Body of pancreas (tissue), 4 donors: ENCODE results near the gene GTF2I. TPM values are rescaled to one million over a fixed set of nuclear protein-coding genes. Genes with fewer than 3 reads are reported as not detected.

Source experiments
- ATAC-seq: fragments of 150-250 bp; one replicate; pipeline ENCODE4 v1.9.1; 2016
- DNase-seq, 4 donors: peaks; one replicate each; pipeline ENCODE4 v3.0.0-alpha.2; 2019
- H3K27ac ChIP-seq, 4 donors: fragments of 200-600 bp; sonication (generic); 1 replicate in 3 of 4; 2 replicates in 1 of 4; pipeline versions ENCODE4 v1.5.1 to v1.6.1; 2016 to 2019; ENCODE audit warnings: mild to moderate bottlenecking in 1 of 4, mixed read lengths in 1 of 4, moderate library complexity in 1 of 4
- H3K27me3 ChIP-seq, 2 donors: fragments of 200-600 bp; sonication (generic); one replicate each; pipeline ENCODE4 v1.6.0; 2016; ENCODE audit warnings: mild to moderate bottlenecking in 1 of 2
- H3K36me3 ChIP-seq, 2 donors: fragments of 200-600 bp; sonication (generic); replicated peaks in 1 of 2; 2 replicates each; pipeline ENCODE4 v1.5.1; 2016; ENCODE audit warnings: low read depth in 2 of 2; ENCODE audit not compliant: insufficient read depth in 1 of 2
- H3K4me1 ChIP-seq: fragments of 200-600 bp; sonication (generic); one replicate; pipeline ENCODE4 v1.6.0; 2016
- H3K4me3 ChIP-seq, 2 donors: fragments of 200-600 bp; sonication (generic); 1 replicate in 1 of 2; 2 replicates in 1 of 2; pipeline ENCODE4 v1.5.1; 2016 to 2019
- H3K9me3 ChIP-seq, 3 donors: fragments of 200-600 bp; sonication (generic); 1 replicate in 2 of 3; 2 replicates in 1 of 3; pipeline ENCODE4 v1.5.1; 2016
- CTCF ChIP-seq, 7 experiments: fragments of 450-650 bp in 4 of 7; fragments of 200-600 bp in 3 of 7; sonication (generic) in 3 of 7; IDR thresholded peaks; one replicate each; pipeline ENCODE4 v1.5.1; 2016 to 2019; ENCODE audit warnings: antibody characterized with exemption in 7 of 7
- POLR2A ChIP-seq, 3 donors: fragments of 450-650 bp; IDR thresholded peaks; one replicate each; pipeline ENCODE4 v1.6.1; 2016; ENCODE audit warnings: antibody characterized with exemption in 3 of 3, mild to moderate bottlenecking in 2 of 3
- WGBS, 2 donors: methylation state at CpG; one replicate each; pipeline ENCODE4 v1.1.5; 2017; 5-methylcytosine and 5-hydroxymethylcytosine counted together
- intact Hi-C: fragments of 100-400 bp; cut with DNase I; formaldehyde crosslinking; loops from one replicate; pipeline ENCODE4 v1.15.1; 2023
- total RNA-seq, 2 donors: library from RNA; depleted of rRNA; stranded (reverse); fragments of >200 nt; gene quantifications; one replicate each; pipeline ENCODE4 v1.1.0, GENCODE V29; 2016

GTF2I gene
- total RNA-seq, 2 donors from 2014 or later, result 96.2 to 117 TPM

- intact Hi-C loops, result no loop called here
- Histone ChIP-seq H3K4me1 (peaks cover 14% of the 10 kb centered on the region), H3K27me3 (no peaks in the 10 kb centered on the region), H3K4me3 (no peak overlapping the region), H3K9me3 (no peaks in the 10 kb centered on the region), H3K36me3 (peaks cover 0 to 2% of the 10 kb centered on the region in 2 donors), H3K27ac (no peak overlapping the region)
- 69 to 72% methylated on average over 6 of the region's 6 CpGs for WGBS, 2 donors
- ATAC-seq (no peak), DNase-seq (no peak)
- no peak for TF ChIP-seq CTCF (IDR thresholded peaks at IDR 0.05)
- no peak for TF ChIP-seq POLR2A (IDR thresholded peaks at IDR 0.05)
Observed at GRCh38 chr7:74671602-74672001, 14.1 kb downstream of the GTF2I start.

- TF ChIP-seq POLR2A (IDR thresholded peaks at IDR 0.05), result no peak
- no peak for TF ChIP-seq CTCF (IDR thresholded peaks at IDR 0.05)
- ATAC-seq (no peak), DNase-seq (no peak)
- intact Hi-C loops, result no loop called here
- WGBS, 2 donors, result 62 to 66% methylated on average over 6 of the region's 6 CpGs
- H3K4me1 ChIP-seq, result peaks cover 14% of the 10 kb centered on the region
- no peaks in the 10 kb centered on the region for H3K27me3 ChIP-seq
- peaks cover 0 to 2% of the 10 kb centered on the region in 2 donors for H3K36me3 ChIP-seq
- peak overlapping the region in 2 of 4 donors; percentile 16 to 20 for H3K27ac ChIP-seq
- H3K9me3 ChIP-seq, result no peaks in the 10 kb centered on the region
- no peak overlapping the region for H3K4me3 ChIP-seq
Observed at GRCh38 chr7:74672343-74672915, 14.9 kb downstream of the GTF2I start.

- H3K4me3 ChIP-seq, result no peak overlapping the region
- ATAC-seq, result no peak
- no peaks in the 10 kb centered on the region for H3K27me3 ChIP-seq
- TF ChIP-seq POLR2A (IDR thresholded peaks at IDR 0.05) (no peak), CTCF (IDR thresholded peaks at IDR 0.05) (no peak)
- peaks cover 0 to 2% of the 10 kb centered on the region in 2 donors for H3K36me3 ChIP-seq
- WGBS, 2 donors, result 88 to 95% methylated on average over 7 of the region's 7 CpGs
- H3K9me3 ChIP-seq, result no peaks in the 10 kb centered on the region
- peaks cover 14% of the 10 kb centered on the region for H3K4me1 ChIP-seq
- no peak for DNase-seq
- H3K27ac ChIP-seq, result no peak overlapping the region
- intact Hi-C loops, result no loop called here
Observed at GRCh38 chr7:74674166-74674565, 16.6 kb downstream of the GTF2I start.

GRCh38 chr7:74682829-74683228, 25.3 kb downstream of the GTF2I start:
- TF ChIP-seq CTCF (IDR thresholded peaks at IDR 0.05) (no peak), POLR2A (IDR thresholded peaks at IDR 0.05) (no peak)

GRCh38 chr7:74683799-74684198, 26.3 kb downstream of the GTF2I start:
- 87 to 94% methylated on average over 5 of the region's 5 CpGs for WGBS, 2 donors

More at GRCh38 chr7:74682829-74683228, 25.3 kb downstream of the GTF2I start:
- intact Hi-C loops, result no loop called here
- H3K9me3 ChIP-seq, result no peaks in the 10 kb centered on the region
- DNase-seq, result no peak
- no peaks in the 10 kb centered on the region for H3K4me1 ChIP-seq
- 97% methylated on average over 3 of the region's 3 CpGs for WGBS, 2 donors
- no peaks in the 10 kb centered on the region for H3K27me3 ChIP-seq
- no peaks in the 10 kb centered on the region for H3K36me3 ChIP-seq
- no peak overlapping the region for H3K4me3 ChIP-seq
- ATAC-seq, result no peak
- no peak overlapping the region for H3K27ac ChIP-seq

More at GRCh38 chr7:74683799-74684198, 26.3 kb downstream of the GTF2I start:
- no peak overlapping the region for H3K4me3 ChIP-seq
- H3K36me3 ChIP-seq, result no peaks in the 10 kb centered on the region
- H3K27ac ChIP-seq, result no peak overlapping the region
- intact Hi-C loops, result no loop called here
- no peaks in the 10 kb centered on the region for H3K27me3 ChIP-seq
- no peaks in the 10 kb centered on the region for H3K9me3 ChIP-seq
- DNase-seq, result no peak
- ATAC-seq, result no peak
- H3K4me1 ChIP-seq, result no peaks in the 10 kb centered on the region
- no peak for TF ChIP-seq POLR2A (IDR thresholded peaks at IDR 0.05)
- no peak for TF ChIP-seq CTCF (IDR thresholded peaks at IDR 0.05)
